ENCODE data around the gene KAT6B.

KAT6B gene

GRCh38 chr10:74813381-74814259 is 12.8 kb upstream of the KAT6B start:
- Mint-ChIP-seq H3K4me3 (no peak overlapping the region), H3K9me3 (no peaks in the 10 kb centered on the region), H3K36me3 (no peaks in the 10 kb centered on the region), H3K27me3 (no peaks in the 10 kb centered on the region), H3K4me1 (peaks cover 5% of the 10 kb centered on the region), H3K27ac (no peak overlapping the region)

GRCh38 chr10:74814797-74815196 is 11.6 kb upstream of the KAT6B start:
- peaks cover 5% of the 10 kb centered on the region for H3K4me1 Mint-ChIP-seq
- H3K36me3 Mint-ChIP-seq: no peaks in the 10 kb centered on the region
- no peaks in the 10 kb centered on the region for H3K9me3 Mint-ChIP-seq
- H3K27ac Mint-ChIP-seq: no peak overlapping the region
- H3K27me3 Mint-ChIP-seq: no peaks in the 10 kb centered on the region
- no peak overlapping the region for H3K4me3 Mint-ChIP-seq

GRCh38 chr10:74816824-74817498 is 9.4 kb upstream of the KAT6B start:
- H3K36me3 Mint-ChIP-seq: no peaks in the 10 kb centered on the region
- H3K9me3 Mint-ChIP-seq: no peaks in the 10 kb centered on the region
- no peaks in the 10 kb centered on the region for H3K27me3 Mint-ChIP-seq
- peaks cover 5% of the 10 kb centered on the region for H3K4me1 Mint-ChIP-seq
- H3K27ac Mint-ChIP-seq: no peak overlapping the region
- no peak overlapping the region for H3K4me3 Mint-ChIP-seq

GRCh38 chr10:74821501-74821900 is 4.9 kb upstream of the KAT6B start:
- H3K27ac Mint-ChIP-seq: no peak overlapping the region
- H3K4me3 Mint-ChIP-seq: no peak overlapping the region

GRCh38 chr10:74822101-74822500 is 4.3 kb upstream of the KAT6B start:
- Mint-ChIP-seq H3K27me3 (no peaks in the 10 kb centered on the region), H3K36me3 (no peaks in the 10 kb centered on the region), H3K27ac (no peak overlapping the region), H3K4me3 (peak overlapping the region; percentile 33), H3K9me3 (no peaks in the 10 kb centered on the region), H3K4me1 (peaks cover 38% of the 10 kb centered on the region)

More at GRCh38 chr10:74821501-74821900, 4.9 kb upstream of the KAT6B start:
- Mint-ChIP-seq H3K9me3 (no peaks in the 10 kb centered on the region), H3K27me3 (no peaks in the 10 kb centered on the region), H3K4me1 (peaks cover 36% of the 10 kb centered on the region), H3K36me3 (no peaks in the 10 kb centered on the region)

GRCh38 chr10:74822521-74823089 is 3.8 kb upstream of the KAT6B start:
- Mint-ChIP-seq H3K36me3 (no peaks in the 10 kb centered on the region), H3K27ac (peak overlapping the region; percentile 1), H3K4me3 (peak overlapping the region; percentile 33), H3K9me3 (no peaks in the 10 kb centered on the region), H3K27me3 (no peaks in the 10 kb centered on the region), H3K4me1 (peaks cover 39% of the 10 kb centered on the region)

GRCh38 chr10:74823791-74824183 is 2.6 kb upstream of the KAT6B start:
- Mint-ChIP-seq H3K4me1 (peaks cover 49% of the 10 kb centered on the region), H3K4me3 (peak overlapping the region; percentile 83), H3K36me3 (no peaks in the 10 kb centered on the region)

GRCh38 chr10:74824184-74824899 is 2.1 kb upstream of the KAT6B start:
- no peaks in the 10 kb centered on the region for H3K27me3 Mint-ChIP-seq
- no peaks in the 10 kb centered on the region for H3K9me3 Mint-ChIP-seq
- H3K36me3 Mint-ChIP-seq: peaks cover 1% of the 10 kb centered on the region
- H3K4me1 Mint-ChIP-seq: peaks cover 55% of the 10 kb centered on the region
- H3K27ac Mint-ChIP-seq: peak overlapping the region; percentile 84
- peak overlapping the region; percentile 83 for H3K4me3 Mint-ChIP-seq

More at GRCh38 chr10:74823791-74824183, 2.6 kb upstream of the KAT6B start:
- peak overlapping the region; percentile 84 for H3K27ac Mint-ChIP-seq
- H3K9me3 Mint-ChIP-seq: no peaks in the 10 kb centered on the region
- no peaks in the 10 kb centered on the region for H3K27me3 Mint-ChIP-seq

- Mint-ChIP-seq H3K9me3 (no peaks in the 10 kb centered on the region), H3K4me3 (peak overlapping the region; percentile 83), H3K36me3 (peaks cover 1% of the 10 kb centered on the region), H3K27me3 (no peaks in the 10 kb centered on the region), H3K4me1 (peaks cover 56% of the 10 kb centered on the region), H3K27ac (peak overlapping the region; percentile 53)
Measured at GRCh38 chr10:74824900-74825370, 1.5 kb upstream of the KAT6B start.

GRCh38 chr10:74825371-74826141 is 844 bp upstream of the KAT6B start:
- Mint-ChIP-seq H3K4me1 (peaks cover 60% of the 10 kb centered on the region), H3K4me3 (peak overlapping the region; percentile 91), H3K9me3 (no peaks in the 10 kb centered on the region), H3K36me3 (peaks cover 1% of the 10 kb centered on the region), H3K27ac (peak overlapping the region; percentile 96), H3K27me3 (no peaks in the 10 kb centered on the region)

GRCh38 chr10:74827045-74827441 is 643 bp downstream of the KAT6B start:
- Mint-ChIP-seq H3K9me3 (no peaks in the 10 kb centered on the region), H3K4me3 (peak overlapping the region; percentile 91), H3K36me3 (peaks cover 1% of the 10 kb centered on the region), H3K27ac (peak overlapping the region; percentile 90), H3K27me3 (no peaks in the 10 kb centered on the region), H3K4me1 (peaks cover 71% of the 10 kb centered on the region)

- Mint-ChIP-seq H3K36me3 (peaks cover 1% of the 10 kb centered on the region), H3K4me1 (peaks cover 64% of the 10 kb centered on the region), H3K9me3 (no peaks in the 10 kb centered on the region), H3K27me3 (no peaks in the 10 kb centered on the region), H3K27ac (no peak overlapping the region), H3K4me3 (peak overlapping the region; percentile 91)
Measured at GRCh38 chr10:74827694-74828093, 1.3 kb downstream of the KAT6B start.

- Mint-ChIP-seq H3K9me3 (no peaks in the 10 kb centered on the region), H3K27ac (peak overlapping the region; percentile 48)
Measured at GRCh38 chr10:74828946-74829345, 2.5 kb downstream of the KAT6B start.

GRCh38 chr10:74831518-74832120 is 5.2 kb downstream of the KAT6B start:
- peaks cover 70% of the 10 kb centered on the region for H3K4me1 Mint-ChIP-seq
- peak overlapping the region; percentile 52 for H3K27ac Mint-ChIP-seq
- no peaks in the 10 kb centered on the region for H3K9me3 Mint-ChIP-seq
- peaks cover 11% of the 10 kb centered on the region for H3K36me3 Mint-ChIP-seq
- H3K27me3 Mint-ChIP-seq: no peaks in the 10 kb centered on the region
- H3K4me3 Mint-ChIP-seq: no peak overlapping the region

More at GRCh38 chr10:74828946-74829345, 2.5 kb downstream of the KAT6B start:
- H3K4me3 Mint-ChIP-seq: peak overlapping the region; percentile 15
- peaks cover 60% of the 10 kb centered on the region for H3K4me1 Mint-ChIP-seq
- H3K36me3 Mint-ChIP-seq: peaks cover 4% of the 10 kb centered on the region
- no peaks in the 10 kb centered on the region for H3K27me3 Mint-ChIP-seq
